Fibroblast of villous mesenchyme (primary cell): ENCODE results near the gene TSEN2. TPM values are rescaled to one million over a fixed set of nuclear protein-coding genes. Genes with fewer than 3 reads are reported as not detected.
A peak's percentile ranks its signal among the peaks of the same experiment; 100 is the strongest.

Source experiments
- DNase-seq: peaks from one replicate; pipeline ENCODE4 v3.0.0-alpha.2; 2010; ENCODE audit warnings: low read depth
- H3K4me3 ChIP-seq: 2 replicates; pipeline ENCODE4 v1.5.1; 2011; ENCODE audit warnings: low read depth, mild to moderate bottlenecking, low read length
- CTCF ChIP-seq: IDR thresholded peaks from 2 replicates; pipeline ENCODE4 v1.5.1; 2012; ENCODE audit warnings: low read depth, mild to moderate bottlenecking, low read length; ENCODE audit not compliant: insufficient read depth
- total RNA-seq: library from RNA; depleted of rRNA; stranded (reverse); fragments of >200 nt; gene quantifications from 2 replicates; pipeline ENCODE4 v1.2.3, GENCODE V29; 2012

TSEN2 gene
- total RNA-seq, 1 donor = 17.3 TPM

GRCh38 chr3:12558706-12559105, 74.4 kb downstream of the TSEN2 start:
- DNase-seq = peak; percentile 19
- peak overlapping the region; percentile 81 for H3K4me3 ChIP-seq
- no peak for TF ChIP-seq CTCF

- no peak overlapping the region for H3K4me3 ChIP-seq
- DNase-seq = no peak
- no peak for TF ChIP-seq CTCF
Observed at GRCh38 chr3:12559520-12559919, 75.2 kb downstream of the TSEN2 start.

GRCh38 chr3:12560505-12561190, 76.4 kb downstream of the TSEN2 start:
- no peak for DNase-seq
- no peak for TF ChIP-seq CTCF
- H3K4me3 ChIP-seq = no peak overlapping the region

- DNase-seq = no peak
- TF ChIP-seq CTCF = no peak
- H3K4me3 ChIP-seq = no peak overlapping the region
Observed at GRCh38 chr3:12561397-12561796, 77.1 kb downstream of the TSEN2 start.

GRCh38 chr3:12562451-12562850, 78.2 kb downstream of the TSEN2 start:
- DNase-seq = no peak
- TF ChIP-seq CTCF = no peak
- H3K4me3 ChIP-seq = no peak overlapping the region

GRCh38 chr3:12566976-12567375, 82.7 kb downstream of the TSEN2 start:
- TF ChIP-seq CTCF = no peak
- DNase-seq = no peak

GRCh38 chr3:12568747-12569146, 84.5 kb downstream of the TSEN2 start:
- no peak for DNase-seq
- H3K4me3 ChIP-seq = no peak overlapping the region
- no peak for TF ChIP-seq CTCF

More at GRCh38 chr3:12566976-12567375, 82.7 kb downstream of the TSEN2 start:
- no peak overlapping the region for H3K4me3 ChIP-seq
